GM23248 (cell line): ENCODE data around the gene SLC12A6. TPM values are rescaled to one million over a fixed set of nuclear protein-coding genes. Genes with fewer than 3 reads are reported as not detected.
A peak's percentile ranks its signal among the peaks of the same experiment; 100 is the strongest.

Source experiments
- DNase-seq: peaks from one replicate; pipeline ENCODE4 v3.0.0-alpha.2; 2015
- H2AFZ ChIP-seq: fragments of 200-600 bp; sonication (generic); 2 replicates; pipeline ENCODE4 v1.6.1; 2016; ENCODE audit warnings: antibody characterized with exemption
- H3F3A ChIP-seq: fragments of 200-600 bp; sonication (generic); 2 replicates; pipeline ENCODE4 v1.6.1; 2016; ENCODE audit warnings: mild to moderate bottlenecking, antibody characterized with exemption, mixed run types; ENCODE audit not compliant: insufficient read depth
- H3K27ac ChIP-seq: fragments of 200-600 bp; sonication (generic); 2 replicates; pipeline ENCODE4 v1.5.1; 2016; ENCODE audit warnings: mild to moderate bottlenecking
- H3K27me3 ChIP-seq: fragments of 200-600 bp; sonication (generic); replicated peaks from 2 replicates; pipeline ENCODE4 v1.6.1; 2016; ENCODE audit warnings: mild to moderate bottlenecking; ENCODE audit not compliant: insufficient read depth
- H3K36me3 ChIP-seq: fragments of 200-600 bp; sonication (generic); 2 replicates; pipeline ENCODE4 v1.6.1; 2016; ENCODE audit warnings: low read depth, mild to moderate bottlenecking
- H3K4me1 ChIP-seq: fragments of 200-600 bp; sonication (generic); 2 replicates; pipeline ENCODE4 v1.6.1; 2016; ENCODE audit warnings: mild to moderate bottlenecking; ENCODE audit not compliant: insufficient read depth
- H3K4me2 ChIP-seq: fragments of 200-600 bp; sonication (generic); one replicate; pipeline ENCODE4 v1.6.1; 2016; ENCODE audit warnings: mild to moderate bottlenecking; ENCODE audit not compliant: unreplicated experiment
- H3K4me3 ChIP-seq: fragments of 200-600 bp; sonication (generic); 2 replicates; pipeline ENCODE4 v1.5.1; 2016; ENCODE audit warnings: mild to moderate bottlenecking
- H3K79me2 ChIP-seq: fragments of 200-600 bp; sonication (generic); 2 replicates; pipeline ENCODE4 v1.6.1; 2016; ENCODE audit warnings: mild to moderate bottlenecking; ENCODE audit not compliant: insufficient read depth
- H3K9ac ChIP-seq: fragments of 200-600 bp; sonication (generic); 2 replicates; pipeline ENCODE4 v1.6.1; 2016; ENCODE audit warnings: mild to moderate bottlenecking
- H3K9me2 ChIP-seq: fragments of 200-600 bp; sonication (generic); 2 replicates; pipeline ENCODE4 v1.6.1; 2016; ENCODE audit warnings: mixed run types, mild to moderate bottlenecking, moderate library complexity; ENCODE audit not compliant: insufficient read depth
- H3K9me3 ChIP-seq: fragments of 200-600 bp; sonication (generic); one replicate; pipeline ENCODE4 v1.6.1; 2017; ENCODE audit warnings: low read depth
- H4K20me1 ChIP-seq: fragments of 200-600 bp; sonication (generic); 2 replicates; pipeline ENCODE4 v1.6.0; 2016; ENCODE audit not compliant: insufficient read depth
- EZH2 ChIP-seq: fragments of 200-600 bp; sonication (generic); IDR thresholded peaks from 2 replicates; pipeline ENCODE4 v1.6.1; 2018; ENCODE audit warnings: antibody characterized with exemption, mild to moderate bottlenecking; ENCODE audit not compliant: insufficient read depth, poor library complexity, severe bottlenecking
- EZH2phosphoT487 ChIP-seq: fragments of 200-600 bp; sonication (generic); IDR thresholded peaks from 2 replicates; pipeline ENCODE4 v1.6.1; 2018; ENCODE audit warnings: antibody characterized with exemption, moderate library complexity, mild to moderate bottlenecking, low read depth; ENCODE audit not compliant: insufficient read depth
- WGBS, 2 experiments: methylation state at CpG; one replicate each; pipeline ENCODE4 v1.1.6; 2015 to 2017; ENCODE audit warnings: low lambda C conversion rate in 2 of 2, low coverage in 1 of 2; ENCODE audit errors: missing lambda C conversion rate in 2 of 2; 5-methylcytosine and 5-hydroxymethylcytosine counted together
- in situ Hi-C: fragments of 300-500 bp; cut with MboI; formaldehyde crosslinking; loops from 2 replicates; pipeline ENCODE4 v1.15.0; 2020
- polyA plus RNA-seq: library from polyadenylated mRNA; unstranded; fragments of >200 nt; fragmentation: Nextera tagmentation; extraction: Ambion mirVana; gene quantifications from 2 replicates; pipeline ENCODE4 v1.2.1, GENCODE V29; 2016
- total RNA-seq: library from RNA; depleted of rRNA; stranded (reverse); fragments of >200 nt; shearing (Covaris generic); gene quantifications from 2 replicates; pipeline ENCODE4 v1.2.3, GENCODE V29; 2014

Gene SLC12A6
- total and polyA plus RNA-seq, 2 experiments from 2014 or later, result 4.3 to 19.2 TPM

- no peaks in the 10 kb centered on the region for H3K36me3 ChIP-seq
- 80 to 83% methylated on average over 3 of the region's 3 CpGs for WGBS, 2 experiments
- no peak for TF ChIP-seq EZH2phosphoT487
- TF ChIP-seq EZH2, result no peak
- no peaks in the 10 kb centered on the region for H3K27me3 ChIP-seq
- H3K9me2 ChIP-seq, result no peaks in the 10 kb centered on the region
- H3K4me3 ChIP-seq, result no peak overlapping the region
- H4K20me1 ChIP-seq, result no peaks in the 10 kb centered on the region
- no peaks in the 10 kb centered on the region for H3F3A ChIP-seq
- H3K79me2 ChIP-seq, result no peaks in the 10 kb centered on the region
- no peak for DNase-seq
- in situ Hi-C loops, result no loop called here
- no peak overlapping the region for H3K4me2 ChIP-seq
- H2AFZ ChIP-seq, result no peak overlapping the region
- no peak overlapping the region for H3K27ac ChIP-seq
- no peak overlapping the region for H3K9ac ChIP-seq
- no peaks in the 10 kb centered on the region for H3K4me1 ChIP-seq
- H3K9me3 ChIP-seq, result no peaks in the 10 kb centered on the region
Measured at GRCh38 chr15:34259566-34259965, 78.0 kb downstream of the SLC12A6 start.

GRCh38 chr15:34258151-34258550, 79.4 kb downstream of the SLC12A6 start:
- no peaks in the 10 kb centered on the region for H3F3A ChIP-seq
- no peak overlapping the region for H3K27ac ChIP-seq
- no peaks in the 10 kb centered on the region for H3K79me2 ChIP-seq
- H3K9me3 ChIP-seq, result no peaks in the 10 kb centered on the region
- H3K9ac ChIP-seq, result no peak overlapping the region
- no peak overlapping the region for H2AFZ ChIP-seq
- H3K27me3 ChIP-seq, result no peaks in the 10 kb centered on the region
- H3K4me3 ChIP-seq, result no peak overlapping the region
- no peak overlapping the region for H3K4me2 ChIP-seq
- H3K9me2 ChIP-seq, result no peaks in the 10 kb centered on the region
- WGBS, 2 experiments, result 85 to 95% methylated on average over 2 of the region's 2 CpGs
- no peaks in the 10 kb centered on the region for H4K20me1 ChIP-seq
- DNase-seq, result no peak
- no peaks in the 10 kb centered on the region for H3K4me1 ChIP-seq
- peaks cover 11% of the 10 kb centered on the region for H3K36me3 ChIP-seq
- in situ Hi-C loops, result no loop called here
- no peak for TF ChIP-seq EZH2phosphoT487
- no peak for TF ChIP-seq EZH2

- no peak for TF ChIP-seq EZH2
- TF ChIP-seq EZH2phosphoT487, result no peak
- H3K4me3 ChIP-seq, result no peak overlapping the region
Measured at GRCh38 chr15:34252545-34252944, 85.0 kb downstream of the SLC12A6 start.

GRCh38 chr15:34248190-34248589, 89.4 kb downstream of the SLC12A6 start:
- WGBS, 2 experiments, result 100% methylated on average over 1 of the region's 1 CpG
- Histone ChIP-seq H4K20me1 (no peaks in the 10 kb centered on the region), H3K79me2 (no peaks in the 10 kb centered on the region), H3K36me3 (peaks cover 14% of the 10 kb centered on the region), H3K9me2 (no peaks in the 10 kb centered on the region), H3K9ac (no peak overlapping the region), H3K4me1 (peaks cover 6% of the 10 kb centered on the region; the same call in 1 of the 2 replicates), H3K27me3 (no peaks in the 10 kb centered on the region), H3K4me2 (no peak overlapping the region), H2AFZ (no peak overlapping the region), H3K27ac (no peak overlapping the region), H3K4me3 (no peak overlapping the region), H3F3A (no peaks in the 10 kb centered on the region), H3K9me3 (no peaks in the 10 kb centered on the region)
- TF ChIP-seq EZH2phosphoT487 (no peak), EZH2 (no peak)
- in situ Hi-C loops, result loop anchor here (25.0 kb wide), 1 partner anchor 339 kb away; the partner anchor contains the start of gene GOLGA8B
- peak; percentile 21 for DNase-seq

More at GRCh38 chr15:34252545-34252944, 85.0 kb downstream of the SLC12A6 start:
- Histone ChIP-seq H3K4me1 (peaks cover 6% of the 10 kb centered on the region; the same call in 1 of the 2 replicates), H2AFZ (no peak overlapping the region), H3K4me2 (no peak overlapping the region), H3K36me3 (peaks cover 17% of the 10 kb centered on the region), H3K27me3 (no peaks in the 10 kb centered on the region), H3K9ac (no peak overlapping the region), H4K20me1 (no peaks in the 10 kb centered on the region), H3K9me2 (no peaks in the 10 kb centered on the region), H3F3A (no peaks in the 10 kb centered on the region), H3K27ac (no peak overlapping the region), H3K9me3 (no peaks in the 10 kb centered on the region), H3K79me2 (no peaks in the 10 kb centered on the region)
- in situ Hi-C loops, result no loop called here
- peak; percentile 1 for DNase-seq
